ENCODE data around the gene RUFY2.

Gene RUFY2

GRCh38 chr10:68366600-68366999 lies 40.5 kb downstream of the RUFY2 start:
- Histone ChIP-seq H3K4me1 (ENCODE audit: low read length) (peaks cover 17% of the 10 kb centered on the region), H3K27ac (ENCODE audit: low read length) (no peak overlapping the region), H3K36me3 (replicated peaks; ENCODE audit: low read depth, low read length) (peaks cover 4% of the 10 kb centered on the region), H2AFZ (ENCODE audit: low read depth, low read length) (no peak overlapping the region), H3K9ac (ENCODE audit: low read length) (no peak overlapping the region), H3K9me3 (ENCODE audit: insufficient read depth, low read length) (no peaks in the 10 kb centered on the region), H3K79me2 (ENCODE audit: low read length) (no peaks in the 10 kb centered on the region), H3K27me3 (ENCODE audit: low read depth, low read length) (no peaks in the 10 kb centered on the region), H3K4me2 (ENCODE audit: low read length) (no peak overlapping the region), H3K4me3 (ENCODE audit: low read length) (no peak overlapping the region), H4K20me1 (ENCODE audit: insufficient read depth, low read length) (no peaks in the 10 kb centered on the region)
- no peak for TF ChIP-seq CTCF (IDR thresholded peaks at IDR 0.05; ENCODE audit: low read depth, low read length)
- TF ChIP-seq EZH2phosphoT487 (IDR thresholded peaks at IDR 0.05; ENCODE audit: low read depth), result no peak

GRCh38 chr10:68365611-68366010 lies 41.5 kb downstream of the RUFY2 start:
- no peak overlapping the region for H3K4me3 ChIP-seq (ENCODE audit: low read length)
- H3K36me3 ChIP-seq (replicated peaks; ENCODE audit: low read depth, low read length), result peaks cover 3% of the 10 kb centered on the region
- H2AFZ ChIP-seq (ENCODE audit: low read depth, low read length), result no peak overlapping the region
- H3K27ac ChIP-seq (ENCODE audit: low read length), result no peak overlapping the region
- no peaks in the 10 kb centered on the region for H3K27me3 ChIP-seq (ENCODE audit: low read depth, low read length)
- H3K4me1 ChIP-seq (ENCODE audit: low read length), result peaks cover 17% of the 10 kb centered on the region
- H3K9me3 ChIP-seq (ENCODE audit: insufficient read depth, low read length), result no peaks in the 10 kb centered on the region
- no peak overlapping the region for H3K9ac ChIP-seq (ENCODE audit: low read length)
- TF ChIP-seq EZH2phosphoT487 (IDR thresholded peaks at IDR 0.05; ENCODE audit: low read depth) (no peak), CTCF (IDR thresholded peaks at IDR 0.05; ENCODE audit: low read depth, low read length) (no peak)
- no peaks in the 10 kb centered on the region for H3K79me2 ChIP-seq (ENCODE audit: low read length)
- no peaks in the 10 kb centered on the region for H4K20me1 ChIP-seq (ENCODE audit: insufficient read depth, low read length)
- no peak overlapping the region for H3K4me2 ChIP-seq (ENCODE audit: low read length)

GRCh38 chr10:68364101-68364886 lies 42.8 kb downstream of the RUFY2 start:
- Histone ChIP-seq H3K4me2 (ENCODE audit: low read length) (no peak overlapping the region), H3K4me3 (ENCODE audit: low read length) (no peak overlapping the region), H3K9me3 (ENCODE audit: insufficient read depth, low read length) (no peaks in the 10 kb centered on the region), H3K79me2 (ENCODE audit: low read length) (no peaks in the 10 kb centered on the region), H3K27me3 (ENCODE audit: low read depth, low read length) (no peaks in the 10 kb centered on the region), H3K36me3 (replicated peaks; ENCODE audit: low read depth, low read length) (peaks cover 3% of the 10 kb centered on the region), H2AFZ (ENCODE audit: low read depth, low read length) (no peak overlapping the region), H3K9ac (ENCODE audit: low read length) (no peak overlapping the region), H4K20me1 (ENCODE audit: insufficient read depth, low read length) (no peaks in the 10 kb centered on the region), H3K27ac (ENCODE audit: low read length) (no peak overlapping the region), H3K4me1 (ENCODE audit: low read length) (peaks cover 17% of the 10 kb centered on the region)
- TF ChIP-seq EZH2phosphoT487 (IDR thresholded peaks at IDR 0.05; ENCODE audit: low read depth) (no peak), CTCF (IDR thresholded peaks at IDR 0.05; ENCODE audit: low read depth, low read length) (no peak)

GRCh38 chr10:68362590-68362989 lies 44.5 kb downstream of the RUFY2 start:
- Histone ChIP-seq H3K4me1 (ENCODE audit: low read length) (peaks cover 17% of the 10 kb centered on the region), H3K4me2 (ENCODE audit: low read length) (no peak overlapping the region), H3K9me3 (ENCODE audit: insufficient read depth, low read length) (no peaks in the 10 kb centered on the region), H3K79me2 (ENCODE audit: low read length) (no peaks in the 10 kb centered on the region), H2AFZ (ENCODE audit: low read depth, low read length) (no peak overlapping the region), H3K27ac (ENCODE audit: low read length) (peak overlapping the region; percentile 29; the same call in 1 of the 2 replicates), H3K36me3 (replicated peaks; ENCODE audit: low read depth, low read length) (peaks cover 3% of the 10 kb centered on the region), H3K27me3 (ENCODE audit: low read depth, low read length) (no peaks in the 10 kb centered on the region), H4K20me1 (ENCODE audit: insufficient read depth, low read length) (no peaks in the 10 kb centered on the region), H3K9ac (ENCODE audit: low read length) (no peak overlapping the region), H3K4me3 (ENCODE audit: low read length) (no peak overlapping the region)
- TF ChIP-seq CTCF (IDR thresholded peaks at IDR 0.05; ENCODE audit: low read depth, low read length) (no peak), EZH2phosphoT487 (IDR thresholded peaks at IDR 0.05; ENCODE audit: low read depth) (no peak)
